HG03442 (cell line): Measurements from ENCODE around the gene SCAMP3.
"Not testable (repeated sequence)": the region's sequence is repeated elsewhere in the genome, so short reads cannot be mapped to it uniquely, and the experiment has no call there.

Experiments used
- ATAC-seq: cut with Tn5 transposase; IDR thresholded peaks from one replicate; pipeline ENCODE4 v1.9.1; 2021; ENCODE audit warnings: mild to moderate bottlenecking, moderate library complexity; ENCODE audit not compliant: unreplicated experiment

The SCAMP3 gene

GRCh38 chr1:155255243-155256007, 6.7 kb downstream of the SCAMP3 start, which contains the start of gene ENTREP3:
ENTREP3 (minus strand) TSS chr1:155255483; CDS start chr1:155254877, 606 bp downstream.
- ATAC-seq, result peak; percentile 51

GRCh38 chr1:155254714-155255242, 7.4 kb downstream of the SCAMP3 start:
- ATAC-seq, result no peak

DNA sequence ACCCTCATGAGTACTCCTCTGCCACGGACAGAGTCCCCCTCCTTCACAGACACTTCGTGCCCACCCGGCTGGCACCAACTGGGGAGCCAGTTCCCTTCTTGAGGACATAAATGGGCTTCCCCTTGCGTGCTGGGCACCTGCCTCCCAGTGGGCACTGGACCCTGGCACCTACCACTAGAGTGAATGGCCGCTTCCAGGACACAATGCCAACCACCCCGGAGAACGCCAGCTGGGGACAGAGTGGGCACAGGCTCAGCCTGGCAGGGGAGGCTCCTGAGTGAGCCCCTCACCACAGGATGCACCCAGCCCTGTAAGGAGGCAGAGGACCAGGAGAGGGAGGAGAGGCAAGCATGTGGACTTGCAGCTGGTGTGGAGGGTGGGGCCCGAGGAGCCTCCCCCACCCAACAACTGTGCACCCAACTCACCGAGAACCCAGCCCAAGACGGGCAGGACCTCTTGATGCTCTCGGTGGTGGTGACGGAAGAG, 7.9 kb downstream of the SCAMP3 start:
- no peak for ATAC-seq

DNA sequence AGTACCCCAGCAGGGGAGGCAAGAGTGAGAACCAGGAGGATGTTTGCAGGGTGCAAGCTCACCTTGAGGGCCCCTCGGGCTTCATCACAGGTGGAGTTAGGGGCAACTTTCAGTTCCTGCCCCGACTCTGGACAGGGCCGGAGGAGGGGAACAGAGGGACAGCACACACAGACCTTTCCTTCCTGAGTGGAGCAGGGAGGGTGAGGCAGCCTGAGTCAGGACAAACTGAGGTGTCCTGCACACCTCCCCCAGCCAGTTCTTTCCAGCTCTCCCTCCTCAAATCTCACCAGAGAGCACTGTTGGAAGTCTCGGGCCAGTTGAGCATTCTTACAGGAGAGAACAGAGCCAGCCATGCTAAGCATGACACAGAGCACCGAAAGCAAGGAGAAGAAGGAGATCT, 8.4 kb downstream of the SCAMP3 start:
- no peak for ATAC-seq

DNA sequence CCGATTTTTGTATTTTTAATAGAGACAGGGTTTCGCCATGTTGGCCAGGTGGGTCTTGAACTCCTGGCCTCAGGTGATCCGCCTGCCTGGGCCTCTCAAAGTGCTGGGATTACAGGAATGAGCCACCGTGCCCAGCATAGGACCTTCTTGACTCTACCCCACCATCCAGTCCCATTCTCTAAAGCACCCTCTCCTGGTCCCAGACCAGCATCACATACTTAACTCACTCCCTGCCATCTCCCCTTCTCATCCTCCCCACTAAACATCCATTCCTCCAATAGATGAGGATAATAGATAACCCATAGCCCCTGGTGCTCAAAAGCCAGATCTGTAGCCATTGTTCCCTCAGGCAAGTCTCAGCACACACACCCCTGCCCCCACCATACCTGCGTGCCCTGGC, 9.0 kb downstream of the SCAMP3 start:
- ATAC-seq, result no peak

GRCh38 chr1:155251566-155251965, 10.6 kb downstream of the SCAMP3 start:
- no peak for ATAC-seq

DNA sequence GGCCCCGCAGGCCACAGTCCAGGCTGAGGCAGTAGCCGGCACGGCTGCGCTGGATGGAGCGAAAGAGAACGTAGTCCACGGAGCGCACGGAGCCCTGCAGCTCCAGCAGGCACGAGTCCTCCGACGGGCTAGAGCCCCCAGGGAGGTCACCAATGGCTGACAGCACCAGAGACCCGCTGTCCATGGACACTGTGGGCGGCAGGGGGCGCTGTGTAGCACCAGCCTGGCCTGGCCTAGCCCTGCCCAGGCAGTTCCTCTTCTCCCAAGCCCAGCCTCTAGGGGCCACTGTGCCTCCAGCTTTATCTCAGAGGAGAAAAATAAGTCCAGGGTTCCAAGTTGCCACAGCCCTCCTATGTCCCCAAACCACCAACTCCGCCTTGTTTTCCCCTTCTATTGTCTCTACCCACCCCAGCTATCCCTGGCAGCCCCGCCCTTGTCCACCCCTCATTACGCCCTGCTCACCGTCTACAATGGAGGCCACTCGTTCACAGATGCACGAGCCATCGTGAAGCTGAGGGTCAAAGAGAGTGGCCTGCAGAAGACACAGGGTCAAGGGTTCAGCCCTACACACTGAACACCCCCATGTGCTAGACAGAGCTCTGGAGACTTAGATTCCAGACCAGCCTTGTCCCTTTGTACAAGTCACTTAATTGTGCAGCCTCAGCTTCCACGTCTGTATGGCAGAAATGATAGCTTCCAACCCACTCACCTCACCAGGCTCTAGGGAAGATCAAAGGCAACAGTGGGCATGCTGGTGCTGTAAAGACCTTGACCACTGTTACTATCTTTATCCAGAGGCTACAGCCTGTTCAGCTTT, 11.3 kb downstream of the SCAMP3 start:
- peak; percentile 74 for ATAC-seq

DNA sequence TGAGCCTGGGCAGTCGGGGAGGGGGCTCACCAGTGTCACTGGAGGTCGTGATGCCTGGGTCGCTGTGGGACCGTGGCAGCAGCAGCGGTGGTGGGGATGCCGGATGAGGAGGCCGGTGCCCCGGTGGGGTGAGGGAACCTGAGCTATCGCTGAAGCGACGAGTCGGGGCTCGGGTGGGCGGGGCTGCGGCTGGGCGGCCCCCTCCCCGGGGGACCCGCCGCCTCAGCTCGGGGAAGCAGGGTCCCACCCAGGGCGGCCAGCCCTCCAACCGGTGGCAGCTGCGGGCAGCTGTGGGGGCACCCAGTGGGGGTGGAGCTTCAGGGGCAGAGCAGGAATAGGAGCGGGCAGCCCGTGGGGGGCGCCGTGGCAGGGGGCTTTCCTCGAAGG, 11.9 kb downstream of the SCAMP3 start:
- peak; percentile 27 for ATAC-seq

DNA sequence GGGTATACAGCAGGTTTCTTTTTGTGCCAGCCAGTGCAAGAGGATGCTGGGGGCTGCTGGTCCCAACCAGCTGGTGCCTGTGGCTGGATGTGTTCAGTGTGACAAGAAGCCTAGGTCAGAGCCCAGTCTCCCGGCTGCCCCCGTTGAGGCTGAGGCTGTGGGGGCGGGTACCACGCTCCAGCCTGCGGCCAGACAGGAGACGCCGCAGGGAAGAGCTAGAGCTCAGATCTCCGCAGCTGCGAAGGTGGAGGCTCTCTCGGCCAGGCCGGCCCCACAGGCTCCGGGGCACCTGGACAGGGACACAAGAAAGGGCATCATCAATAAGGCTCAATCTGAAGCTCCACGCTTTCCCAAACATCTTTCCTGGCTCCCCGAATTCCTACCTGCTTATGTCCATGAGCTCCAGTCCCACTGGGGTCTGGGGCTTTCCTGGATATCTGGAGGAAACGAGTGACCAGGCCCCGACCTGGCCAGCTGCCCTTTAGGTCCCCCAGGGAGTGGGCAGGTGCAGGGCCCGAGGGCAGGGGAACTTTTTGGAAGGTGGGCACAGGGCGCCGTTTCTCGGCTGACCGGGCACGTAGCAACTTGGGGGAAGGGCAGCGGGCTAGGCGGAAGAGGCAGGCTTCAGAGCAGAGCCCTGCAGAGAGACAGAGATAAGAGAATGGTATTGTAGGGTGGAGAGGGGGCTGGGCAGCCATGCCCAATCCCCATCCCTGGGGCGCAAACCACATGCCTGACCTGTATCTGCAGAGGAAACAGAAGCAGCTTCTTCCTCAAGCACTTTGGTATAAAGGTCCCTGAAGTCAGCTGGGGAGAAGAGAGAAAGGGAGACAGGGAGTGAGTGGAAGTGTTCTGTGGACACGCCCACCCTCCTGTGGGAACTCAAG, 14.2 kb downstream of the SCAMP3 start:
- ATAC-seq, result no peak

DNA sequence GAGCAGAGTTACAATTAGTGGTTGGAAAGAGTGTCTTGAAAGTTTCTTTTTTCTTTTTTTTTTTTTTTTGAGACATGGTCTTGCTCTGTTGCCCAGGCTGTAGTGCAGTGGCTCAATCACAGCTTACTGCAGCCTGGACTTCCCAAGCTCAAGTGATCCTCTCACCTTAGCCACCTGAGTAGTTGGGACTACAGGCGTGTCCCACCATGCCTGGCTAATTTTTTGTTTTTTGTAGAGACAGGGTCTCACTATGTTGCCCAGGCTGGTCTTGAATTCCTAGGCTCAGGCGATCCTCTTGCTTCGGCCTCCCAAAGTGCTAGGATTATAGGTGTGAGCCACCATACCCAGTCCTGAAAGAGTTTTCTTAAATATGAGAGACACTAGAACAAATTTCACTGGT, 15.4 kb downstream of the SCAMP3 start:
- not testable (repeated sequence) for ATAC-seq

DNA sequence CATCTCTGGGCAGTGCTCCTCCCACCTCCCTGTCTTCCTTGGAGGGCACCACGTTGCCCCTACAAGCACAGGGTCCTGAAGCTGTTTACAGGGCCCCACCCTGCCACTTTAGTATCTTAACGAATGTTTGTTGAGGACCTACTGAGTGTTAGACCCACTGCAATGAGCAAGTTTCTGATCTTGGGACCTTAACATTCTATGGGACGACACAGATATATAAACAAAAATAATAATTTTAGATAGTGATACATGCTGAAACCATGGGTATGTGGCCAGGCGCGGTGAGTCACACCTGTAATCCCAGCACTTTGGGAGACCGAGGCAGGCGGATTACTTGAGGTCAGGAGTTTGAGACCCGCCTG, 17.0 kb downstream of the SCAMP3 start:
- ATAC-seq, result no peak

DNA sequence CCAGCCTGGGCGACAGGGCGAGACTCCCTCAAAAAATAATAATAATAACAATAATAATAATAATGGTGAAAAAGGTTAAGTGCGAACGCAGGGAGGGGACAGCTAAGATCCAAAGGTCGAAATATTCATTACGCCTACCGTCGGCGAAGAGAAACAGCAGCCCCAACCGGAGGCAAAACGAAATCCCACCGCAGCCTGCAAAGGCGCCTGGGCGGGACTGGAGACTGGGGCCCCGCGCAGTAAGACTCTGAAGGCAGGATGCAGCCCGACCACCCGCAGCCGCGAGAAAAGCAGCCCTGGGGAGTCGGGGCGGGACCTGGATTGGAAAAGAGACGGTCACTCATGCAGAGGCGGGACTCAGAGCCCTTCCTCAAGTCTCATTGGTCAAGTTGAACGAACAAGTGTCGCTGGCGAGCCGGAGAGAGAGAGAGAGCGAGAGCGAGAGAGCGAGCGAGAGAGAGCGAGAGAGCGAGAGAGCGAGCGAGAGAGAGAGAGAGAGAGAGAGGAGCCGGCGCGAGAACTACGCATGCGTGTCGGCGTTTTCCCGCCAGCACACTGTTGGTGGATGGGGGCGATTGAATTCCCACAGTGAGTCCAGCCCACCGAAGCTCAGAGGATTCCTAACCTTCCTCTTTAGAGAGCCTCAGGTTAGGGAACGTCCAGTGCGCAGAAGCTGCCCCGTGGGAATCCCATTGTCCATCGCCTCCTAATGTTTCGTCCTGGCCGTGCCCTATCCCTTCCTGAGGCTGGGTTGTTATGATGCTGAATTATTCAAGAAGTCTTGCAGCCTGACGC, 17.6 kb downstream of the SCAMP3 start:
- peak; percentile 89 for ATAC-seq

DNA sequence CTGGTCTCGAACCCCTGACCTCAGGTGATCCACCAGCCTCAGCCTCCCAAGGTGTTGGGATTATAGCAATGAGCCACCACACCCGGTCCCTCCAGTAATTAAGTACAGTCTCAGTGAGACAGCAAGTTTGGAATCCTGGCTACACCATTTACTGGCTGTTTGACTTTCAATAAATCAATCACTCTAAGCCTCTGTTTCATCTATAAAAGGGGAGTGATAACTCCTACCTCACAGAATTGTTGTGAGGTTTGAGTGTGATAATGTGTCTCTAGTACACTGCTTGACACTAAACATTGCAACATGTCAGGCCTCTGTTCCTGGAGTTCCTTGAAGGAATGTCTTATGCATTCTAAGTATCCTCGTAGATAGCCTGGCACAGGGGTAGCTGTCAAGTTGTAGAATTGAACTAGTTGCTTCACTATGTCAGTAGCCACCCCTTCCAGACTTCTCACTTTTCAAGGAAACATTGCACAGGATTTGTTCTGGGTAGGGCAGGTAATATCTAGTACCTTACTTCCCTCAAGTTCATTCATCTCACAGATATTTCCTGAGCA, 19.3 kb downstream of the SCAMP3 start:
- ATAC-seq, result no peak

DNA sequence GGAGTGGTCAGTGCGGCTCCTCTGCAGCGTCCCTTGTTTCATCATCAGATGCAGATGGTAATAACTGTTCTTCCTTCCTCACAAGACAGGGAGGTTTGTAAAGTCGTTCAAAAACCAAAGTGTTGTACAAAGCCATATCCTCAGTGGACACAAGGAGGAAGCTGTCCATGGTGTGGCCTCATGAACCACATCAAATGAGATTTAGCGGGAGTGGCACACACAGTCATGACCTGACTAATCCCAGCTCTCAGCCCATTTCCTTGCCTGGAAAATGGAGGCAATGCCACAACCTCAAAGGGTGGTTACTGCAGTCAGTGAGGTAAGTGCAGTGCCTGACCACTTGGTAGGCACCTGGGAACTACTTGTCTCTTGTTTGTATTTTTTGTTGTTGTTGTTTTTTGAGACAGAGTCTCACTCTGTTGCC, 20.3 kb downstream of the SCAMP3 start:
- ATAC-seq, result no peak

DNA sequence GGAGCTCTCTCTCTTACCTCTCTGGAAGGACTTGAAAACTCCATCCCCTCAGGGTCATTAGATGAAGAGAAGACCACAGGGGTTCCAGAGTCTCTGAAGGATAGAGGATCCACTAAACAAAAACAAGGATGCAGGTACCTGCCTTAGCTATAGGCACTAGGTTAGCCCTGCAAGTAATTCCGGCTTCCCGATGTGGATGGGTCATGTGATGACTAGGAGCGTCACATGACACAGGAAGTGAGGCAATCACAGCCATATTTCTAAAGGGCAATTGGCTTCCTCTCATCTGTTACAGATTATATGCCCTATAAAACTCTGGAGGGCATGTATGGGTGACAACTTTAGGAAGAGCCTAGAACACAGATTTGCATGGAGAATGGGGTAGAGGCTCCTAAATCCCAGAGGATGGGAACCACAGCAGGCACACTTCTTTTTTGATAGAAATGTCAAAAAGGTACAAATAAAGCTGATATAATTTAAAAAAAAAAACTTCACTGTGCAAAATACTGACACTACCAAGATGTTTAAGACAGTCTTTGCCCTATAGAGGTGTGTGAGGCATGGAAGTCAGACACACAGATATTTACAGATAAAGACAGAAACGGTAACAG, 21.0 kb downstream of the SCAMP3 start:
- no peak for ATAC-seq

DNA sequence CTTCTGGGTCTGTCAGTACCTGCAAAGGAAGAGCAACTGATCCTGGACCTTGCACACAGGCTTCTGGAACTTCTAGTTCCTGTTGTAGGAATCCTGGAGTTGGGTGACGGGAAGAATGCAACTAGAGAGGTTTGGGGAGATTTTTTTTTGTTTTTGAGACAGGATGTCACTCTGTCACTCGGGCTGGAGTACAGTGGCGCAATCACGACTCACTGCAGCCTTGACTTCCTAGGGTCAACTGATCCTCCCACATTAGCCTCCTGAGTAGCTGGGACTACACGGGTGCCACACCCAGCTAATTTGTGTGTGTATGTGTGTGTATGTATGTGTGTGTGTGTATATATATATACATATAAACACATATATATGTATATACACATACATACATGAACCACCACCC, 25.7 kb downstream of the SCAMP3 start:
- no peak for ATAC-seq

DNA sequence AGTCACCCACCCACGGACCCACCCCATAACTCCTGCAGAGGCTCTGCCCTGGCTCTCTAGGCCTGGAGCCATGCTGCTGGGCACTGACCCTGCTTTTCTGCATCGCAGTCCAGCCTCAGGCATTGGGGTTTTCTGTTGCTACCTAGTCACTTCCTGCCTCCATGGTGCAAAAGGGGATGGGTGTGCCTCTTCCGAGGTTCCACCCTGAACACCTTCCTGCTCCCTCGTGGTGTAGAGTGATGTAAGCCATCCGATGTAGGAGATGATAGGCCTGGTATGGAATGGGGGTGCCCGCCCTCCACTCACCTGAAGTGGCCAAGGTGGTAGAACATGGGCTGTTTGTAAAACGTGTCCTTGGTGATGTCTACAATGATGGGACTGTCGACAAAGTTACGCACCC, 26.8 kb downstream of the SCAMP3 start:
- ATAC-seq, result not testable (repeated sequence)

DNA sequence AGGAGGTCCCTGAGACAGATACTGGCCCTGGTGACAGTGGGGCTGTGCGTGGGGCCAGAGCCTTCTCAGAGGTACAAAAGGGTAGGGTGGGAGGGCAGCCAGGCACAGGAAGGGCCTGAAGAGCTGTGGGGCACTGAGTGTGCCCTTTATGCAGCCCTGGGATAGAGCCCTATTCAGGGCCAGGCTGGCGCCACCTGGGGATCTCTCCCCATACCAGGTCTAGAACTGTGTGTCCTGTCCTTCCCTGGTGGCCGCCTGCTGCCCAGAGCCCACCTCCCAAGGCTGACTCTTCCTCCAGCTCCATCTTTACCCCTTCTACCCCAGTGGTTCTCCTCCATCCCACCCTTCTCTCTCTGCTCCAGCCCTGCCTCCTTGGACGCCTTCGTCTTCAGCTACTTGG, 28.7 kb downstream of the SCAMP3 start:
- not testable (repeated sequence) for ATAC-seq
